NCI-H1694 treated with DMSO at 0.1 percent for 48 hours (cell line): ENCODE data around the gene PNMA8C.

Source experiments
- DNase-seq: peaks from one replicate; lab custom pipeline; 2025; lab: John Stamatoyannopoulos, UW

Gene PNMA8C

DNA sequence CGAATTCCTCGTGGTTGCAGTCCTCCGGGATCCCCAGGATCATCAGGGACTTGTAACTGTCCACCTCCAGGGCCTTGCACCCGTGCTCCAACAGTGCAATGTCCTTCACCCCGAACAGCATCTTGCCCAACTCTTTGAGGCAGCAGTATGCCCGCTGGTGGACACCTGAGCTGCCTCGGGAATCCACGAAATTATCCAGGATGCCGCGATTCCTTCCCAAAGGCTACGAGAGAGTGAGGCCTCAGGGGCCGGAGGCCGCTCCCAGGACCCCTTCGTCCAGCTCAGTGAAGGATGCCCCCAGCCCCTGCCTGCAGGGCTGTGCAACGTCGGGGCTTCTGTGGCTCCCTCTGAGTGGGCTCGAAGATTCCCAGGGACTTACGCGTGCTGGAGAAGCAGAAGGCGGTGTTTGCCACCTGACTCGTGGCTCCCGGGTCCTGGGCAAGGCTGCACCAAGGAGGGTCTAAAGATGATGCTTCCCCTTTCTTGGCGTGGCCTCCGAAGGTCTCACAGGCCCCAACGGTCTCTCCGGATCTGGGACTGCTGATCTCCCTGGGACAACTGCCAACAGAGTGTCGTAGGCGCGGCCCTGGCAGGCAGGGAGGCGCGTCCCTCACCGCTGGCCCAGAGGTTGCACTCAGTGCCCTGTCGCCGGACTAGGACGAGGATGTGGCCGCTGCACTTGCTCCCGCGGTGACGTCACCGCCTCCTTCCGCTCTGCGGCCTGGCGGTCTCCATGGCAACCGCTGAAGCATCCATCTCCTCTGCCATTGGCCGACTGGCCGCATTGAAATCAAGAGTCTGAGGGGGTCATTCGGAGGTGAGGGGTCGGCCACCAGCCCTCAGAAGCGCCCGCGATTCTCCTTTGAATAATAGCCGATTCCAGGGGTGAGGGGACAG, at the start of gene PNMA8C:
Gene PNMA8C, minus strand, starts transcription at position 698 of the 897 bp plus-strand sequence. Its CDS starts 577 bp downstream, at position 121.
- DNase-seq, result no peak

GRCh38 chr19:46475986-46476385, 47.2 kb upstream of the PNMA8C start:
- DNase-seq, result no peak

GRCh38 chr19:46474211-46474610, 45.5 kb upstream of the PNMA8C start:
- DNase-seq, result no peak

- no peak for DNase-seq
Observed at GRCh38 chr19:46472592-46472991, 43.9 kb upstream of the PNMA8C start.

GRCh38 chr19:46471811-46472543, 43.2 kb upstream of the PNMA8C start:
- DNase-seq, result no peak

GRCh38 chr19:46471116-46471733, 42.5 kb upstream of the PNMA8C start, which contains the start of gene PNMA8A:
TSS of gene PNMA8A (minus strand) at chr19:46471563. CDS start at chr19:46471035, 528 bp downstream.
- peak; percentile 81 for DNase-seq

GRCh38 chr19:46470376-46470775, 41.6 kb upstream of the PNMA8C start:
- DNase-seq, result no peak

- DNase-seq, result no peak
Observed at GRCh38 chr19:46469541-46470185, 40.9 kb upstream of the PNMA8C start.

DNA sequence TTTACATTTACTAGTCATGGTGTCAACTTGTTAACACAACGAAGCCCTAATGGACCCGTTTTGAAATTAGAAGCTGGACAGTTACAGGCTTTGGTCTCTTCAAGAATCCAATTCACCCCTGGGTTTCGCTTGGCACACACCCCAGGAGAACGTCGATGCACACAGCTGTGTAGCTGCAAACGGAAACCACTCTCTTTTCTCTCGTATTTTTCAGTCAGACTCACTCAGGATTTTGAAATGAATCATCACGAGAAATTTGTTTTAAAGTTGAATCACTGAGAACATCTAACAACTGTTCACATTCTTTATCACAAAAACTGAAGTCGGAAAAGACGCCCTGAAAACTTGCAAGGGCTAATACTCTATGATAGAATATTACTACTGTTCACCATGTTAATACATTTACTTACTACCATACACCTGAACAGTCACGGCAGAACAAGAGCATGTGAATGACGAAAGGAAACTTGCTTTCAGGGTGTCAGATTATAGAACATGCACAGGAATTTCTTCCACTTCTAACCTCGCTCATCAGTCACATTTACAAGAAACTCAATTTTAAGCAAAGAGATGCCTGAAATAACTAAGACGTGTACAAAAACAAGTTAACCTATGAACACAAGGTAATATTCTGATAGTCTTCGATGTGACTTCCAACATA, 37.9 kb upstream of the PNMA8C start:
- no peak for DNase-seq

GRCh38 chr19:46463516-46463915, 34.8 kb upstream of the PNMA8C start:
- peak; percentile 30 for DNase-seq

DNA sequence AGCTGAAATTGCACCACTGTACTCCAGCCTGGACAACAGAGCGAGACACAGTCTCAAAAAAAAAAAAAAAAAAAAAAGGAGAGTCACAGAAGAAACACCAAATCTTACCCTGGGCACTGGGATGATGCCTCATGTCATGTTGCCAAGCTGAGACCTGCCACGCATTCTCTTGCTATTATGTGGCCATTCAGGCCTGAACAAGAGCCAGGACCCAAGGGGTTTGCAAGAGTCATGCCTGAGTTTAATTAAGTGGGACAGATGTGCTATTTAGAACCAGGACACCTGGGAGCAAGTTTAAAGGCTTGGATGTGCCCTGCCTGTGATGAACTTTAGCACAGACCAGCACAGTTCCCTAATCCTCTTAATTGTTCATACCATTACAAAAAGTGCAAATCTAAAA, 32.8 kb upstream of the PNMA8C start:
- DNase-seq, result peak; percentile 25

DNA sequence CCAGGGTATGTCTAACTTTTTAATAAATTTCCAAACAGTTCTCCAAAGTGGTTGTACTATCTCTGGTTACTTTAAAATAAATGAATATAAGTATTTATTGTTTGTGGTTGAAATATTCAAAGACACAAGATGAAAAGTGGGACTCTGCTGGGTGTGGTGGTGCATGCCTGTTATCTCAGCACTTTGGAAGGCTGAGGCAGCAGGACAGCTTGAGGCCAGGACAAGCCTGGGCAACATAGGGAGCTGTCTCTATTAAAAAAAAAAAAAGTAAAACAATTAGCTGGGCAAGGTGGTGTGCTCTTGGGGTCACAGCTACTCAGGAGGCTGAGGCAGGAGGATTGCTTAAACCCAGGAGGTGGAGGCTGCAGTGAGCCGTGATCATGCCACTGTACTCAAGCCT, 32.2 kb upstream of the PNMA8C start:
- DNase-seq, result no peak

DNA sequence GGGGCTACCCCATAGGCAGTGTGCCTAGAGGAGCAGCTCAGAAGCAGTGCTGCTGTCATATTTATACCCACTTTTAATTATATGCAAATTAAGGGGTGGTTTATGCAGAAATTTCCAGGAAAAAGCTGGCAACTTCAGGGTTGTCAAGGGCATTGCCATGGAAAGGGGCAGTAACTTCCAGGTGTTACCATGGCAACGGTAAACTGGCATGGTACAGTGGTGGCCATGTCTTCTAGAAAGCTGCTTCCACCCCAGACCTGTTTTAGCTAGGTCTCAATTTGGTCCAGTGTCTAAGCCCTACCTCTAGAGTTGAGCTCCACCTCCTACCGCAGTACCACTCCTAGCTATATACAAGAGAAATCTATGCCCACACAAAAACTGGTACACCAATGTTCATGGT, 31.3 kb upstream of the PNMA8C start:
- no peak for DNase-seq

- no peak for DNase-seq
Observed at GRCh38 chr19:46456930-46457329, 28.2 kb upstream of the PNMA8C start.

GRCh38 chr19:46454244-46454643, 25.5 kb upstream of the PNMA8C start:
- DNase-seq, result no peak

- DNase-seq, result peak; percentile 24
Observed at GRCh38 chr19:46453661-46454060, 24.9 kb upstream of the PNMA8C start.

GRCh38 chr19:46452186-46452585, 23.4 kb upstream of the PNMA8C start:
- peak; percentile 18 for DNase-seq

DNA sequence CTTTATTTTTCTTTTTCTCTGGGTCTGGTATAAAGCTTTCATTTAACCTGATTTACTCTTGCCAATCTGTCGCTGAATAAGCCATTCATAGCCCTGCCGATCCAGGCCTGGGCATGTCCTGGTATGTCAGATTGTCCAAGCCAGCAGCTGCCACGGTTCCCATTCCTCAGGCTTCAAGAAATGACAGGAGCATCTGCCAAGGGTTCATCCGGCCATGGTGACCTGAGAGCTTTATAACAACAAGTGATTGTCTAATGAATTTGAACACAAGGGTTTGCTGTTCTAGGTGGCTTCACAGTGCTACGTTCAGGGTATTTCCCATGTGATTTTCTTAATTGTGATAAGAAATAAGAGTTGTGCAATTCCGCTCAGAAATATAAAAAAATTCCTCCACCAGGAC, 22.6 kb upstream of the PNMA8C start:
- DNase-seq, result peak; percentile 93

DNA sequence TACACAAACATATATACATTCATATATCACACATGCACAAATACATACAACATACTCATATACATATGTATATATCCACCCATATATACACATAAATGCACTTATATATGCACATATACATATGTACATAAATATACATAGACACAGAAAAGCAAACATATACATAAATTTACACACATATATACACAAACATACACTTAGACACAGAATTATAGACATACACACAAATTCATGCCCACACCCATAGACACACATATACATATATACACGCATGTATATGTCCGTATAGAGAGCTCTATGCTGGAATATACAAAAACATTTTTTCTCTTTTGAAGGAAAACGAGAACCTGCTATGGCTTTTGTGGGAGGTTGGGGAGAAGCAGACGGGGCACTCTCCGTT, 22.0 kb upstream of the PNMA8C start:
- DNase-seq, result no peak

DNA sequence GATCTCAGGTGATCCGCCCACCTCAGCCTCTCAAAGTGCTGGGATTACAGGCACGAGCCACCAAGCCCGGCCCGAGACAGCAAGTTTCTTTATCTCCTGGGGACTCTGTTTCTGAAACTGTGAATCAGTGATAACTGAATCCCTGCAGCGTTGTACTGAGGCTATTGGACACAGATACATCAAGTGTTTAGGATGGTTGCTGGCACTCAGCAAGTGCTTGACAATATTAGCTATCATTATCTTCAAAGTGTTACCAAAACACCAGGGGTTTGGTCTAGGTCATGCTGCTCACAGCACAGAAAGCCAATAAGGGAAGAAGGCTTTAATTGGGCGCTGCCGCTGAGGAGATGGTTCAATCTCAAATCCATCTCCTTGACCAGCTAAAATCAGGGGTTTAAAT, 20.5 kb upstream of the PNMA8C start:
- DNase-seq, result no peak

- DNase-seq, result no peak
Observed at GRCh38 chr19:46448601-46449000, 19.9 kb upstream of the PNMA8C start.

DNA sequence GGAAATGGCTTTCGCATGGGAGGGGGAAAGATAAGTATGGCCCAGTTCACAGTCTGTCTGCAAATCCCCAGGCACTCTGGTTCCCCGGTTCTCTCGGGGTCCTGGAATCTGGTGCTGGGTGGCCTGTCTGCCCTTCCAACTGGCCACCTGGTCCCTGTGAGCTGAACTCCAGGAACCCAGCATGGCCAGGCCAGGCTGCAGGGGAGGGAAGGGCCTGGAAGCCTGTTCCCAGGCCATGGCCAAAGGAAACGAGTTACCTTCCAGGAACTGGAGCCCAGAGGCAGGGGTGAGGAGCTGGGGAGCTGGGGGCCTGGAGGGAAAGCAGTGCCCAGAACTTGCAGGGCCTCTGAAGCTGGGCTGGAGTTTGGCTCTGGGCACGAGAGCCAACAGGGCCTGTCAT, 19.1 kb upstream of the PNMA8C start:
- no peak for DNase-seq
